Measurements from ENCODE around the gene SLC35E3.

The SLC35E3 gene

DNA sequence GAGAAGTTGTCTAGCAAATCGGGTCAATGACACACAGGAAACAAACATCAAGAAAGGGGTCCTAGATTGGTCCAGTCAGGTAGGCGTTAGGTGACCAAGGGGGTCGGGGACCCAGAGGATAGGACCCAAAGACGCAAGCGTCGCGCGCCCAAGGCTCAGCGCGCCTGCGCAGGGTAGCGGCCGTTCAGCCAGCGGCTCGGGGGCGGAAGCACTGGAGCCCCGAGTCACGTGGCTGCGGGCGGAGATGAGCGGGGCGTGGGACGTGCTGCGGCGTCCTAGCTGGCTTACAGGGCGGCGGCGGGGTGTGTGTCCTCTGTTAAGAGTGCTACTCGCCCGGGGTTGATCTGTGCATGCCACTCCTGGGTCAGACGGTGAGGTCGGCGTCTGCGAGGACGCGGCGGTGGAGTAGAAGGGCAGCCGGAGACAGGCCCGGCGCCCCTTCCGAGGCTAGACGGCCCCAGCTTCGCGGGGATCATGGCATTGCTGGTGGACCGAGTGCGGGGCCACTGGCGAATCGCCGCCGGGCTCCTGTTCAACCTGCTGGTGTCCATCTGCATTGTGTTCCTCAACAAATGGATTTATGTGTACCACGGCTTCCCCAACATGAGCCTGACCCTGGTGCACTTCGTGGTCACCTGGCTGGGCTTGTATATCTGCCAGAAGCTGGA, at the start of gene SLC35E3:
Gene SLC35E3 (plus strand): TSS at position 273 of the 668 bp plus-strand sequence. CDS start 202 bp downstream, at position 475.
- peak; percentile 91 to 92 for DNase-seq

DNA sequence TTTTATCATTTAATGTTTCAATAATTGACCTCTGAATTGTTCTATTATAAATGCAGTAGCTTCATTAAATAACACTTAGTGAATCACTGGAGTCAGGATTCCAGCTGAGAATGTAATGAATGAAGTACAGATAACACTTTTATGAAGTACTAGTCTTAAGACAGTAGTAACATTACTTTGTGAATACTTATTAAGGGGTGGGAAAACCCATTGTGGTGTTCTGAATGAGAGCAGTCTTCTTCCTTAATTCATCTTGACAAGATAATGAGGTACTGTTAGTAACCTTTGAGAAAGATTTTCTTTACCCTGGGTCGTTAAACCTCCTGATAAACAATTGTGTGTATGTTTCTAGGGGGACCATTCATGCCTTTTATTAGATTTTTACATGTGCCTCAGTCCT, 46.5 kb upstream of the SLC35E3 start:
- no peak for DNase-seq

DNA sequence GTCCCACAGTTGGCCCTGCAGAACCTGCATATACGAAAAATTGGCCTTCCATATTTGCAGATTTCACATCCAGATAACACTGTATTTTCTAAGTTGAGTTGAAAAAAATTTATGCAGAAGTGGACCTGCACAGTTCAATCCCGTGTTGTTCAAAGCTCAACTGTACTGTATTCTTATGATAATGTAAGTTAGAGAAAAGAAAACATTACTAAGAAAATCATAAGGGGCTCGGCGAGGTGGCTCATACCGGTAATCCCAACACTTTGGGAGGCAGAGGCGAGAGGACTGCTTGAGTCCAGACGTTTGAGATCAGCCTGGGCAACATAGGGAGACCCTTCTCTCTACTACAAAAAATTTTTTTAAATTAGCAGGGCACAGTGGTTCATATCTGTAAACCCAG, 18.2 kb upstream of the SLC35E3 start:
- no peak for DNase-seq

DNA sequence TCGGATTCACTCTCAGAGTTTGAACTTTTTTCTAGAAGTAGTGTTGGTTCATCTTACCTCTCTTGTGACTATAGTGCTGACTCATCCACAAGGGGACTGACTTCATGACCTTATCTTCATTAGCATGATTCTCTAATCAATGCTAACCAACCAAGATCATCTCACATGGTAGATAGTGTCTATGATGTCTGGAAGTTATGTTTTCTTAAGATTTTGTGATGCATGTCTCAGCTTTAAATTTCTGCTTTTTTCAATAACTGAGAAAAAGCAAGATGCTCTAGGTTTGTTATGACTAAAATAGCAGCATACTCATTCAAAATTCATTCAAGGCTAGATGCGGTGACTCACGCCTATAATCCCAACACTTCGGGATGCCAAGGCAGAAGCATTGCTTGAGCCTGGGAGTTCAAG, 12.3 kb upstream of the SLC35E3 start:
- DNase-seq, result no peak

DNA sequence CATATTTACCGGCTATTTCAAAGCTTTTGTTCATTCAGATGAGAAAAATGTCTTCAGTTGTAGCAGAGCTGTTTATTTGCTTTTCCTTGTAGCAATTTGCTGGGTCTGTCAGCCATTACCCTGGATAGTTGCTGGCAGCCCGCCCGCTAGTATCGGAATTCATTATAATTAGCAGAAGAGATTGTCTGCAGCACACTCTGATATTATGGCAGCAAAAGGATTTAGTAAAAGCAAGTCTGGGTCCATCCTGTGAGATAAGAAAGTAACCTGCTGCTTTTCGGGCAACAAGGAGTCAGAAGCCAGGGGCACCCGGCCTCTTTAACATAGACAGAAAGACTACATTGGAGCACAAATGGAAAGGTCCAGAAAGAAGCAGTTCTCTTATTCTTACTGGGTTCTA, 6.1 kb upstream of the SLC35E3 start:
- DNase-seq, result no peak

DNA sequence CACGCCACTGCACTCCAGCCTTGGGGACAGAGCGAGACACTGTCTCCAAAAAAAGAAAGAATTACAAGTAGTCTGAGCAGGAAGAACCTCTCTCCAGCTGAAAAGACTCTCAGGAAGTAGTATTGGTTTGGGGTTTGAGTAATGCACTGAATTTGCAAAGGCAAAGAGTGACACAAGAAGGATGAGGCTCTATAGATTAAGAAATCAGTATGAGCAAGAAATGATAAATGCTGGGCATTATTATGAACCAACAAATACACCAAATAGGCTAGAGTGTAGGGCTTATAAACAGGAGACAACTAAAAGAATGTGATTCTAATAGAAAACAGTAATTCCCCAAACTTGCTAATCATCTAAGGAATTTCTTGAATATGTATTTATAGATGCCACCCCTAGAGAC, 2.6 kb upstream of the SLC35E3 start:
- DNase-seq, result peak; percentile 61 to 69

DNA sequence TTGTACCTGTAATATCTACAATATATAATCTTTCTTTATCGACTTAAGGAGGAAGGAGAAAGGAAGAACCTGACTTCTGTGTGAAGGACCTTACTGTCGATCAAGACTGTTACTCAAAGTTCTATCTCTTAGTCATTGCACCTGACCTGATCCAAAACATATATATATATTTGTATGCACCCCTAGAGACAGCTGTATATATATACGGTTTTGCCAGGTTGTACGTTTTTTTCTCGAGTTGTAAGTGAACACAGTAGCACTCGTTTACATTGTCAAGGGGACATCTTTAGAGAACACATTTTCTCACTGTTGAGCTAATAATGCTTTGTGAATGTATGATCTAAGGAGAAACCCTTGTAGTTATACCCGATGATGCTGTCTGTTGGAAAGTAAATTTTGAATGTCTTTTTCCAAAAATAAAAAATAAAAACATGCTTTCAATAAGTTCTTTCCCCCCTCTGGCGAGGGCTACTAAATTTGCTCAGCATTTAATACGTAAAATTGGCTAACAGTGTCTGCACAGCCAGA, 536 bp upstream of the SLC35E3 start:
- peak; percentile 5 to 12 for DNase-seq

DNA sequence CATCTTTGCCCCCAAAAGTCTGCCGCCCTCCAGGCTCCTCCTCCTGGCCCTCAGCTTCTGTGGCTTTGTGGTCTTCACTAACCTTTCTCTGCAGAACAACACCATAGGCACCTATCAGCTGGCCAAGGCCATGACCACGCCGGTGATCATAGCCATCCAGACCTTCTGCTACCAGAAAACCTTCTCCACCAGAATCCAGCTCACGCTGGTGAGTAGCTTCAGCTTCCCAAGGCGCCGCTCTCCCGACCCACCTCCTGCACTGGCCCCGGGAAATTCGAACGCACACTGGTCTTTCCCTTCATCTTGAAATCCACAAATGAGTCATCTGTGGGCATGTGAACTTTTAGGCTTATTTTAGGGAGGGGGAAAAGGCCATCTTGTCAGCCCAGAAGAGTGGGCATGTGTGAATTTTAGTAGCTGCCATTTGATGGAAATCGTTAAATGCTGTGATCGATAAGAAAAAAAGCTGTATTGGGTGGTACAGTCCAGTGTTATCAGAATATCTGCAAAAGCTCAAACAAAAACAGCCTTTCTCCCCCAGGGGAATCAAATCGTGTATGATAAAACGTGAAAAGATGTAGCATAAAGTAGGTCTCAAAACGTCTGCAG, 700 bp downstream of the SLC35E3 start:
- peak; percentile 69 to 78 for DNase-seq

DNA sequence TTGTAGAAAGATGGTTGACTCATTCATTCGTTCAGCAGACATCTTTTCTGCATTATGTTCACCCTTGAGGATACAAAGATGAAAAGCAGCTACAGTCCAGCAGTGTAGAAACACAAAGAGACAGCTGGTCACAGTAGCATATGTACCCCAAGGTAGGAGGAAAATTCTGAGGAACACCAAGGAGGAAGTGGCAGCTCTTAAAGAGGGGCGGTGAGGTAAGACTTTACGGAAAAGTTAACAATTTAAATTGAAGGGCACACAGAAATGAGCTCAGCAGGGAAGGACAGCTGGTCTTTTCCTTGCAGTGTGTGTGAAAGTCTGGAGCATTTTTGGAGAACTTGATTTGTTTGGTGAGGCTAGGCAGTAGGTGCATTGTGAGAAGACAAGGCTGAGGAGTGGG, 3.5 kb downstream of the SLC35E3 start:
- DNase-seq, result no peak

DNA sequence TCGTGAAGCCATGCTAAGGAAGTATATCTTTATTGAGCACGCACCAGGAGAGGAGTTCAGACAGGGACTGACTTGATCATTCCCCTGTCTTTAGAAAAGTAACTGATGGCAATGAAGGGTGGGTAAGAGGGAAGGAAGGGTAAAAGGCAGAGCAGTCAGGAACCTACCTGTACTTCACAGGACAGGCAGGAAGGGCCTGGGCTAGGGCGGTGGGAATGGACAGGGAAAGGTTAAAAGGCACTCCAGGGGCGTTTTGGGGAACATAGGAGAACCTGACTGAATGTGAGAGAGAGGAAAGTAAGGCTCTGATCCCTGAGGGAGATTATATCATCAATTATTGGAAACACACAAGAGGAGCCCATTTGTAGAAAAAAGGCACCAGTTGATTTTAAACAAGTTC, 3.9 kb downstream of the SLC35E3 start:
- DNase-seq, result no peak

DNA sequence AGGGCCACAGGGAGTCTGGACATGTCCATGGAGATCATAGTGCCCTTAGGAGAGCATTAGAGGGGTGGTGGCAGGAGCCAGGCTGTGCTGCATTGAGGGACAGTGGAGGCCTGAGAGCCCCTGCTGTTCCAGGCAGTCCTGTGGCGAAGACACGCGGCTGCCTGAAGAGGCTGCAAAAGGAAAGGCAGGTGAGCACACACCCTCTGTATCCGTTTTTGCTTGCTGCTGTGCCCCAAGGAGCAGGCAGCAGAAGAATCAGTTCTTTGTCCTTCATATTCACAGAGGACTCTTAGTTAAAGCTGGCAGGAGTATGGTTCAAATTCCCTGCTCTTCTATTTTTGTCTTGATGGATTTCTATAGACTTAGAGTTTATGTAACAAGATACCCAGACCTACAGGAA, 4.5 kb downstream of the SLC35E3 start:
- DNase-seq, result no peak

DNA sequence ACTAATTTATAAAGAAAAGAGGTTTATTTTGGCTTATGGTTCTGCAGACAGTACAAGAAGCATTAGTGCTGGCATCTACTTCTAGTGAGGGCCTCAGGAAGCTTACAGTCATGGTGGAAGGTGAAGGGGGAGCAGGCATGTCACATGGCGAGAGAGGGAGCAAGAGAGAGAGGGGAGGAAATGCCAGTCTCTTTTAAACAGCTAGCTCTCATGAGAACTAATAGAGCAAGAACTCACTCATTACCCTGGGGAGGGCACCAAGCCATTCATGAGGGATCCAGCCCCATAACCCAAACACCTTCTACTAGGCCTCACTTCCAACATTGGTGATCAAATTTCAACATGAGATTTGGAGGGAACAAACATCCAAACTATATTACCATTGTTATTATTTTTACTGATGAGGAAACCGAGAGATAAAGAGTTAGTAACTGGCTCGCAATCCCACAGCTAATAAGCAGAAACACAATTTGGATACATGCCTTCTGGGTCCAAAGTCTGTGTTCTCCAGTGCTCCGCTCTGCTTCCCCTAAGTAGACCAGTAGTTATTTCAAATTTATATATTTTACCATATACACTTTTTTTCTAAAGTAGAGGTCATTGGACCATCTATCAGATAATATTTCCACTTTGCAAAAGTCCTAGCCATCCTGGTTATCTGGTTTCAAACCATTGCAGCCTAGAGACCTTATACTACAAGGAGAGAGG, 9.7 kb downstream of the SLC35E3 start:
- DNase-seq, result no peak

DNA sequence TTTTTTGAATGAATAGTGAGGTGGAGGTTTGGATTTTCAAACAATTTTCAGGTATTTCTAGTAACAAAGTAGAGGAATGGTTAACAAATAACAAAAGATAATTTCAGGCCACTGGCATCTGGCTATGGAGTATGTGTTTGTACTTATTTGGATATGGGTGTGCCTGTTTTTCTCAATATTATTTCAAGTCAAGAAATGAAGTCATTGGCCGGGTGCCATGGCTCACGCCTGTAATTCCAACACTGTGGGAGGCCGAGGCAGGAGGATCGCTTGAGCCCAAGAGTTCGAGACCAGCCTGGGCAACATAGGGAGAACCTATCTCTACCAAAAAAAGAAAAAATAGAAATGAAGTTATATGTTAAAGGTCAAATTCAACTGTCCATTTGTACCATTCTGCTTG, 13.9 kb downstream of the SLC35E3 start:
- DNase-seq, result peak in 1 of 2 donors; percentile 20

DNA sequence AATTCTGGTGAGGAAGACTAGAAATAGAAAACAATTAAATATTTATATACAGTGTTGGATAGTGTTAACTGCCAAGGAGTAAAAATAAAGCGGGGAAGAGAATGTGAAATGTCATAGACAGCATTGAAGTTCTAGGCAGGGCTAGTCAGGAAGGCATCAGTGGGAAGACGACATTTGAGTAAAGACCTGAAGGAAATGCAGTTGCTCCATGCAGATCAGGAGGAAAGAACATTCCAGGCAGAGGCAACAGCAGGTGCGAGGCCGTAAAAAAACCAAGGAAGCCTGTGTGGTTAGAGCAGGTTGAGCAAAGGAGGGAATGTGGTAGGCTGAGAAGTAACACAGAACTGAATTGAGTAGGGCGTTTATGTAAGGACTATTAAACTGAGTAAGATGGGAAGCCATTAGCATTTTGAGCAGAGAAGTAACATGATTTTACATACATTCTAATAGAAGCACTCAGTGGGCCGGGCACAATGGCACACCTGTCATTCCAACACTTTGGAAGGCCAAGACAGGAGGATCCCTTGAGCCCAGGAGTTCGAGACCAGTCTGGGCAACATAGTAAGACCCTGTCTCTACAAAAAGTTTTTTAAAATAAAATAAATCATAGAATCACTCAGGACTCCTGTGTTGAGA, 14.9 kb downstream of the SLC35E3 start:
- DNase-seq, result no peak

DNA sequence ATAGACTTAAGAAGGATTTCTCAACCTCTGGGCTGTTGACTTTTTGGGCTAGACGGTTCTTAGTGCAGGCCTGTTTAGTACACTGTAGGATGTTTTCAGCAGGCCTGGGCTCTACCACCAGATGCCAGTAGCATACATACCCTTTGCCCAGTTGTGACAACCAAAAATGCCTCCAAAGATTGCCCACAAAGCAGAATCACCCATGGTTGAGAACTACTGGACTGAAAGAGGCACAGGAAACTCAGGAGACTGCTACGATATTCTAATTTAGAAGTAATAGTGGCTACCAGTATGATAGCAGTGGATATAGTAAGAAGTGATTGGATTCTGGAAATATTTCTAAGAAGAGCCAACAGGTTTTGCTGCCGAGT, 15.5 kb downstream of the SLC35E3 start:
- DNase-seq, result no peak

DNA sequence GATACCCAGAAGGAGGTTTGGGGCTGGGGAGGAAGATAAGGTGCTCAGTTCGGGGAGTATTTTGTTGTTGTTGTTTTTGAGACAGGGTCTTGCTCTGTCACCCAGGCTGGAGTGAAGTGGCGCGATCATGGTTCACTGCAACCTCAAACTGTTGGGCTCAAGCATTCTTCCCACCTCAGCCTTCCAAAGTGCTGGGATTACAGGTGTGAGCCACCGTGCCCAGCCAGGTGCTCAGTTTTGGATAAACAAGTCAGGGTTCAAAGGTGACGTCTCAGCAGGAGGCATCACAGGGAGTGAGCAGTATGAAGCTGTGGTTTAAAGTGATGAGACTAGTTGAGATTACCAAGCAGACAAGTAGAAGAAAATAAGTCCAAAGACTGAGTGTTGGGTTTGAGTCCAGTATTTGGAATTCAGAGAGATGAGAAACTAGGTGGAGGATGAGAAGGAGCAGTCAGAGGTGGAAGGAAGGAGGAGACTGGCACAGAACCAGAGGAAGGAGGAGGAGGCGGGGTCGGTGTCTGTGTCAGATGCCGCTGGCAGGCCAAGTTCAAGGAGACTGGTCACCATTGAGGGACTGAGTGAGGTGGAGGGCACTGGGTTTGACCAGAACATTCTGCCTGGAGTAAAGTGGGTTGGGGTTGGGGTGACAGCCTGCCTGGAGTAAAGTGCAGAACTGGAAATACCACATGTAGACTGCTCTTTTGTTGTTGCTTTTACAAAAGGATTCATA, 16.1 kb downstream of the SLC35E3 start:
- no peak for DNase-seq

DNA sequence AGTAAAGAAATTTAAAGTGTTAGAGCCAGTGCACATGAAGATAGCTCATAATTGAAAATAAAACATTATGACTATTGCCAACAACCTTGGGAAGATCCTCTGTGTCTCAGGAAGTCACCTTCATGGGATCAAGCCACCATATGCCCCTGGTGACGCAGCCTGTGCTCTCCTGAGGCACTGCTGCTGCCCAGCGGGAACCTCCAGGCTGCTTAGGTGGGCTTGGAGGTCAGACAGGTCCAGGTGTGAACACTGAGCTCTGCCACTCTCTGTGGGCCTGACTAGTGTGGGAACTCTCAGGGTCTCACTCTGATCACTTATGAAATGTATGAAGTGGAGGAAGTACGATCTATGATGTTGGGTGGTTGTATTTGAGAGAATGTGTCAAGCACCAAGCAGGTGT, 16.7 kb downstream of the SLC35E3 start:
- DNase-seq, result no peak

DNA sequence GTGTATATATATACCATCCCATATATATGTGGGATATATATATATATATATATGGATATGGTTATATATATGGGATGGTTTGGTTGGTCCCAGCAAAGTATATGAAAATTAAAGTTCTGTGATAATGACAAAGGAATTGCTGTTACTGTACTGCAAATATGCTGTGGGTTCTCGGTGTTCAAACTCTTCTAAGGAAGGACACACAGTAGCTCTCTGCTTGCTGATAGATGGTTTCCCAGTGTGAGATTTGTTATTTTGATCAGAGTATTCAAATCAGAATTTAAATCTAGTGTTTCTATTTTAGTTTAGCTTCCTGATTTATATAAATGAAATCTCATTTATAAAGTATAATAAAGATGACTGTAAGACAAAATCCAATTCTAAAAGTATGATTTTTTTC, 19.7 kb downstream of the SLC35E3 start:
- no peak for DNase-seq

DNA sequence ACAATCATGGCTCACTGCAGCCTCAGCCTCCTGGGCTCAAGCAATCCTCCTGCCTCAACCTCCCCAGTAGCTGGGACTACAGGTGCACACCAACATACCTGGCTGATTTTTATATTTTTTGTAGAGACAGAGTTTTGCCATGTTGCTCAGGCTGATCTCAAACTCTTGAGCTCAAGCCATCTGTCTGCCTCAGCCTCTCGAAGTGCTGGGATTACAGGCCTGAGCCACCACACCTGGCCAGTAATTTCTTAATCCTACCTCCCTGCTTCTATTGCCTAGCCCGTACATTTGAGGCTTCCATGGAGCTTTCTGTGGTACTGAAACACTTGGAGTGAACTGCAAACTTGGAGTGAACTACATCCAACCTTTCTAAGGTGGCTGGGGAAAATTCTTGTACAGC, 20.7 kb downstream of the SLC35E3 start:
- no peak for DNase-seq

DNA sequence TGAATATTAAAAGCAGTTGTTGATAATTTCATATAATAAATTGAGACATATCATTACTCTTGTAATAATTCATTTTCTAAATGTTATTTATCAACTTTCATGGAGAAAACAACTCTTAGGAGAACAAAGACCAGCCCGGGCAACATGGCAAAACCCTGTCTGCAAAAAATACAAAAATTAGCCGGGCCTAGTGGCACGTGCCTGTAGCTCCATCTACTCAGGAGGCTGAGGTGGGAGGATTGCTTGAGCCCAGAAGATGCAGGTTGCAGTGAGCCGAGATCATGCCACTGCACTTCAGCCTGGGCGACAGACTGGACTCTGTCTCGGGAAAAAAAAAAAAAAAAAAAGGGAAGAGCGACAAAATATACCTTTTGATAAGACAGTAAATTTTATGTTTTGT, 21.2 kb downstream of the SLC35E3 start:
- no peak for DNase-seq

DNA sequence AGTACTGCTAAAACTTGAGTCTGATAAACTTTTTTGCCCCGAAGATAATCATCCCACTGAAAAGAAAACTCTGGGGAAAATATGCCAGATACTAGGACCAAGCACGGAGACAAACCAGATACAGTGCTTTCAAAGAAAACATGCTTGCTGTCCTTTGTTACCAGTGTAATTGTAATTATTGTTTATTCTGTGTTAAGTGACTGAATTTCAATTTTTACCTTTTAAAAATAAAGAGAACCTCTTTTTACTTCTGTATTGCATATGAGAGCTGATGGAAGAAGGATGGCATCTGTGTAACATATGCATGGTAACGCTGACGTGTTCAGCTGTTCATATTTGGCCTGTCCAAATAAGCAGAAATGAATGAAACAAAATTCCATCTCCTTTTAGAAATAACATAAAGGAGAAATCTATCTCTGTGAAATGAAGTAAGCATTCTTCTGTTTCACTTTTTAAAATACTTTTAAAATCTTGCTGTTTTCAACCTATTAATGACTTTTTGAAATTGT, 22.5 kb downstream of the SLC35E3 start:
- no peak for DNase-seq

DNA sequence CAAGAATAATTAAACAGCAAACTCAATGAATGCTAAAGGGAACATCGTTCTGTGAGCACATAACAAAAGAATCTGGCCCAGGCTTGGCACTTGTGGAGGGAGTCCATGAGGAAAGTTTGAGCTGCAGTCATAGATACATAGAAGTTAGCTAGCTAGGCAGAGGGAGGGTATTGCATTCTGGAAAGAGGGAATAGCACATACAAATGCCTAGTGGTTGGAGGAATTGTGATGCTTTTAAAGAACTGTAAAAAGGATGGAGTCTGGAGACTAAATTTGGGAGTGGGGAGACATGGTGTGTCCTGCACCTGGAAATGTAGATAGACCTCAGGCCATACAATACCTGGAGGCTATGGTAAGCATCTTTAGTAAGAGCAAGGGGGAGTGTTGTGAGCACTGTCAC, 24.0 kb downstream of the SLC35E3 start:
- no peak for DNase-seq

All from inflammatory macrophage treated with lipopolysaccharide for 1 hour (primary cell).